Endodermal cell (in vitro differentiated cells): ENCODE results near the gene IGFBP5. TPM values are rescaled to one million over a fixed set of nuclear protein-coding genes. Genes with fewer than 3 reads are reported as not detected.

ENCODE experiments used
- DNase-seq: peaks from one replicate; pipeline ENCODE4 v3.0.0-alpha.2; 2017
- H3K27ac ChIP-seq: 2 replicates; pipeline ENCODE4 v1.5.1; 2013; ENCODE audit warnings: mild to moderate bottlenecking, low read depth, low read length, moderate library complexity
- H3K27me3 ChIP-seq: 2 replicates; pipeline ENCODE4 v1.6.1; 2013; ENCODE audit warnings: mild to moderate bottlenecking, low read length, moderate library complexity; ENCODE audit not compliant: insufficient read depth, control insufficient read depth, poor library complexity, severe bottlenecking
- H3K36me3 ChIP-seq: 2 replicates; pipeline ENCODE4 v1.7.0; 2013; ENCODE audit warnings: mild to moderate bottlenecking, low read length, moderate library complexity; ENCODE audit not compliant: control insufficient read depth, insufficient read depth
- H3K4me1 ChIP-seq: one replicate; pipeline ENCODE4 v1.7.0; 2013; ENCODE audit warnings: low read length; ENCODE audit not compliant: control insufficient read depth, insufficient read depth
- H3K4me3 ChIP-seq: 2 replicates; pipeline ENCODE4 v1.5.1; 2013; ENCODE audit warnings: mild to moderate bottlenecking, low read length, moderate library complexity
- H3K9ac ChIP-seq: 2 replicates; pipeline ENCODE4 v1.6.1; 2013; ENCODE audit warnings: mild to moderate bottlenecking, low read length, moderate library complexity; ENCODE audit not compliant: poor library complexity, severe bottlenecking; ENCODE audit errors: extremely low read depth
- H3K9me3 ChIP-seq: 2 replicates; pipeline ENCODE4 v1.6.1; 2013; ENCODE audit warnings: mild to moderate bottlenecking, low read length, moderate library complexity; ENCODE audit not compliant: control insufficient read depth
- H3K27ac Mint-ChIP-seq: 2 replicates; pipeline ENCODE4 v1.8.0; 2020; ENCODE audit warnings: mixed read lengths
- H3K27me3 Mint-ChIP-seq: 2 replicates; pipeline ENCODE4 v1.8.0; 2021; ENCODE audit warnings: mild to moderate bottlenecking, mixed read lengths; ENCODE audit not compliant: insufficient read depth
- H3K36me3 Mint-ChIP-seq: 2 replicates; pipeline ENCODE4 v1.8.0; 2020; ENCODE audit warnings: low read depth, mixed read lengths
- H3K4me1 Mint-ChIP-seq: 2 replicates; pipeline ENCODE4 v1.8.0; 2020; ENCODE audit warnings: mixed read lengths
- H3K4me3 Mint-ChIP-seq: 2 replicates; pipeline ENCODE4 v1.8.0; 2020; ENCODE audit warnings: mild to moderate bottlenecking, moderate library complexity, mixed read lengths
- H3K9me3 Mint-ChIP-seq: 2 replicates; pipeline ENCODE4 v1.8.0; 2020; ENCODE audit warnings: mild to moderate bottlenecking, mixed read lengths
- CTCF ChIP-seq: fragments of 200-600 bp; sonication (generic); conservative IDR thresholded peaks from 2 replicates; pipeline ENCODE4 v1.5.0; 2021; ENCODE audit warnings: antibody characterized with exemption, mild to moderate bottlenecking
- WGBS, 2 experiments: methylation state at CpG; one replicate each; pipeline versions ENCODE4 v1.1.5 to v1.1.7; 2013; ENCODE audit warnings: missing lambda C conversion rate in 2 of 2, mixed read lengths in 1 of 2; ENCODE audit not compliant: insufficient coverage in 1 of 2, insufficient read length in 1 of 2; 5-methylcytosine and 5-hydroxymethylcytosine counted together
- total RNA-seq, 2 donors: library from RNA; stranded (reverse); fragmentation: NEBNext Ultra II Directional in 1 of 2; extraction: Animal tissue kit (Norgen Biotek cat#: 25700) in 1 of 2; gene quantifications; 2 replicates in 1 of 2; 3 replicates in 1 of 2; pipeline ENCODE4 v1.2.1, GENCODE V29; 2021

The IGFBP5 gene
- total RNA-seq, 2 donors from 2014 or later, result 3.6 to 8.9 TPM

GRCh38 chr2:216698895-216699294 is 3.5 kb upstream of the IGFBP5 start:
- no peaks in the 10 kb centered on the region for H3K36me3 Mint-ChIP-seq
- H3K4me1 Mint-ChIP-seq, result peaks cover 18% of the 10 kb centered on the region
- Histone ChIP-seq H3K4me1 (no peaks in the 10 kb centered on the region), H3K4me3 (no peak overlapping the region), H3K27me3 (peaks cover 28% of the 10 kb centered on the region), H3K9ac (no peak overlapping the region), H3K9me3 (no peaks in the 10 kb centered on the region), H3K27ac (no peak overlapping the region), H3K36me3 (no peaks in the 10 kb centered on the region)
- H3K4me3 Mint-ChIP-seq, result no peak overlapping the region
- WGBS, 2 experiments, result 38 to 42% methylated on average over 5 of the region's 5 CpGs
- H3K9me3 Mint-ChIP-seq, result no peaks in the 10 kb centered on the region
- peak; percentile 64 for DNase-seq
- peaks cover 35% of the 10 kb centered on the region for H3K27me3 Mint-ChIP-seq
- H3K27ac Mint-ChIP-seq, result no peak overlapping the region
- peak; percentile 81 for TF ChIP-seq CTCF

GRCh38 chr2:216698293-216698692 is 2.9 kb upstream of the IGFBP5 start:
- Histone ChIP-seq H3K9ac (no peak overlapping the region), H3K27me3 (peaks cover 33% of the 10 kb centered on the region), H3K36me3 (no peaks in the 10 kb centered on the region), H3K4me3 (no peak overlapping the region), H3K27ac (no peak overlapping the region), H3K4me1 (no peaks in the 10 kb centered on the region), H3K9me3 (no peaks in the 10 kb centered on the region)
- no peak overlapping the region for H3K4me3 Mint-ChIP-seq
- peaks cover 41% of the 10 kb centered on the region for H3K27me3 Mint-ChIP-seq
- H3K4me1 Mint-ChIP-seq, result peaks cover 22% of the 10 kb centered on the region
- H3K27ac Mint-ChIP-seq, result no peak overlapping the region
- WGBS, 2 experiments, result 83 to 85% methylated on average over 2 to 6 of the region's 6 CpGs
- no peak for TF ChIP-seq CTCF
- no peaks in the 10 kb centered on the region for H3K9me3 Mint-ChIP-seq
- no peak for DNase-seq
- no peaks in the 10 kb centered on the region for H3K36me3 Mint-ChIP-seq

GRCh38 chr2:216696751-216697560 is 1.6 kb upstream of the IGFBP5 start:
- Mint-ChIP-seq H3K27ac (no peak overlapping the region), H3K4me1 (peaks cover 25% of the 10 kb centered on the region), H3K27me3 (peaks cover 53% of the 10 kb centered on the region), H3K4me3 (no peak overlapping the region), H3K36me3 (no peaks in the 10 kb centered on the region), H3K9me3 (no peaks in the 10 kb centered on the region)
- TF ChIP-seq CTCF, result peak; percentile 68
- DNase-seq, result no peak
- no peak overlapping the region for H3K27ac ChIP-seq
- H3K36me3 ChIP-seq, result no peaks in the 10 kb centered on the region
- H3K27me3 ChIP-seq, result peaks cover 33% of the 10 kb centered on the region
- H3K9ac ChIP-seq, result no peak overlapping the region
- H3K4me1 ChIP-seq, result no peaks in the 10 kb centered on the region
- no peaks in the 10 kb centered on the region for H3K9me3 ChIP-seq
- H3K4me3 ChIP-seq, result no peak overlapping the region
- 70 to 100% methylated on average over 2 to 7 of the region's 7 CpGs for WGBS, 2 experiments
